HG03565 (cell line): ENCODE data around the gene CCDC148.
"Not testable (repeated sequence)": the region's sequence is repeated elsewhere in the genome, so short reads cannot be mapped to it uniquely, and the experiment has no call there.

ENCODE experiments used
- ATAC-seq: cut with Tn5 transposase; IDR thresholded peaks from one replicate; pipeline ENCODE4 v1.9.1; 2021; ENCODE audit warnings: mild to moderate bottlenecking, moderate library complexity; ENCODE audit not compliant: unreplicated experiment

Gene CCDC148

DNA sequence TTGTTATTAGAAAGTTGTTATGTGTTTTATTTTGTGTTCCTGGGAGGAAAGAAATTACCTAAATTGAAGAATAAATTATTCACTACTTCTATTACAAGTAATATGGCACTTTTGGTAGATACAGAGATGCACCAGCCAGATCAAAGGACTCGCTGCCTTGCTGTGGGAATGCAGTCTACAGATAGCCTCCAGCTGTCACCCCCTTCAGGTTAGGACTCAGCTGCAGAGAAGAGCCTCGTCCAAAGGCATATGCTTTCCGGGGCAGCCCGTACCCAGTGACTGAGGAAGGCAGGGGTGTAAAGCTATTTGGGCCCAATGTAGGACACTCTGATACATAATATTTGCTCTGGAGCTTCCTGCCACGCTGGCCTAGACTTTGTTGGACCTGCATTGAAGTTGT is 90.2 kb downstream of the CCDC148 start:
- ATAC-seq, result no peak

DNA sequence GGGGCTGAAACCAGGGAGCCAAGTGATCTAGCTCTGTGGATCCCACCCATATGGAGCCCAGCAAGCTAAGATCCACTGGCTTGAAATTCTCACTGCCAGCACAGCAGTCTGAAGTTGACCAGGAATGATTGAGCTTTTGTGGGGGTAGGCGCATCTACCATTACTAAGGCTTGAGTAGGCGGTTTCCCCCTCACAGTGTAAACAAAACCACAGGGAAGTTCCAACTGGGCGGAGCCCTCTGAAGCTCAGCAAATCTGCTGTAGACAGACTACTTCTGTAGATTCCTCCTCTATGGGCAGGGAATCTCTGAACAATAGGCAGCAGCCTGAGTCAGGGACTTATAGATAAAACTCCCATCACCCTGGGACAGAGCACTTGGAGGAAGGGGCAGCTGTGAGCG is 96.7 kb downstream of the CCDC148 start:
- ATAC-seq, result peak; percentile 63

DNA sequence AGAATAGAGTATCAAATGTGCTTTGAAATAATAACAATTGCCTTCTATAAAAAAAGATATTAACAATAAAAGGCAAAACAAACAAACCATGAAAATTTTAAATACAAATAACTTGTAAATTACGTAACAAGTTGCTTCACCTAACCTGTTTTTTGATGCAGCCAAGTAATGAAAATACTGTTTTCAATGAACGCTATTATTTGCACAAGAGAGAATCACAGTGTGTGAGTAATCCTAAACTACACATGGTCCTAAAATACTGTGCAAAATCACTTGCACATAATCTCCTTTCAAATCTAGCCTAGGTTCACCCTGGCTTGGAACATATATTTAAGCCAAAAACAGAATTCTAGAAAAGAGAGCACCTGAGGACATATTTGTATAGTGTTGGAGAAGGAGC is 98.9 kb downstream of the CCDC148 start:
- no peak for ATAC-seq

DNA sequence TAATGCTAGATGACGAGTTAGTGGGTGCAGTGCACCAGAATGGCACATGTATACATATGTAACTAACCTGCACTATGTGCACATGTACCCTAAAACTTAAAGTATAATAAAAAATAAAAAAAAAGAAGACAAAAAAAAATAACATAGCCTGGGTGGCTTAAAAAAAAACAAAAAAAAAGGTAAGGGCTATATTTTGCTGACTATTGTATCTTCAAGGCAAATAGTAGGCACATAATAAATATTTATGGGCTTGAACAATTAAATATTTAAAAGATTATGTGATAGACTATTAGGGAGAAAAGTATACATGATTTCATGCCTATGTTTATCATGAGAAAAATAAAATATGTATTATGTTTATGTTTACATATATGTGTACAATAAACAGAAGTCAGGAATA is 99.4 kb downstream of the CCDC148 start:
- no peak for ATAC-seq

DNA sequence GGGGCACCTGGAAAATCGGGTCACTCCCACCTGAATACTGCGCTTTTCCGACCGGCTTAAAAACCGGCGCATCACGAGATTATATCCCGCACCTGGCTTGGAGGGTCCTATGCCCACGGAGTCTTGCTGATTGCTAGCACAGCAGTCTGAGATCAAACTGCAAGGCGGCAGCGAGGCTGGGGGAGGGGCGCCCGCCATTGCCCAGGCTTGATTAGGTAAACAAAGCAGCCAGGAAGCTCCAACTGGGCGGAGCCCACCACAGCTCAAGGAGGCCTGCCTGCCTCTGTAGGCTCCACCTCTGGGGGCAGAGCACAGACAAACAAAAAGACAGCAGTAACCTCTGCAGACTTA is 105.1 kb downstream of the CCDC148 start:
- not testable (repeated sequence) for ATAC-seq

DNA sequence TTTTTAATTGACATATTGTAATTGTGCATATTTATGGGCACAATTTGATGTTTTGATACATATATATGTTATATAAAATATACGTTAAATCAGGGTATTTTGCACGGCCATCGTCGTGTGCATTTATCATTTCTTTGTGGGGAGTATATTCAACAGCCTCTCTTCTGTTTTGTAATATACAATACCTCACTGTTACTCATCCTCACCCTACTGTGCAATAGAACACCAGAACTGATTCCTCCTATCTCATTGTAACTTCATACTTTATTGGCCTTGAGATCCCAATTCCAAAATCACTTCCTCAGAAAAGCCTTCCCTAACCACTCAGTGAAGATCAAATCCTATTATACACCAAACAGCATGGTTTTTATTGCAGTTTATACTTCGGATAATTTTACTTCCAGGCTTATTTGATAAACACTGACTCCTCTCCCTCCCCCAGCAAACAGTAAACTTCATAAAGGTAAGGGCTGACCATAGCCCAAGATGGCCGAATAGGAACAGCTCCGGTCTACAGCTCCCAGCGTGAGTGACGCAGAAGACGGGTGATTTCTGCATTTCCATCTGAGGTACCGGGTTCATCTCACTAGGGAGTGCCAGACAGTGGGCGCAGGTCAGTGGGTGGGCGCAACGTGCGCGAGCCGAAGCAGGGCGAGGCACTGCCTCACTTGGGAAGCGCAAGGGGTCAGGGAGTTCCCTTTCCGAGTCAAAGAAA is 105.6 kb downstream of the CCDC148 start:
- not testable (repeated sequence) for ATAC-seq

DNA sequence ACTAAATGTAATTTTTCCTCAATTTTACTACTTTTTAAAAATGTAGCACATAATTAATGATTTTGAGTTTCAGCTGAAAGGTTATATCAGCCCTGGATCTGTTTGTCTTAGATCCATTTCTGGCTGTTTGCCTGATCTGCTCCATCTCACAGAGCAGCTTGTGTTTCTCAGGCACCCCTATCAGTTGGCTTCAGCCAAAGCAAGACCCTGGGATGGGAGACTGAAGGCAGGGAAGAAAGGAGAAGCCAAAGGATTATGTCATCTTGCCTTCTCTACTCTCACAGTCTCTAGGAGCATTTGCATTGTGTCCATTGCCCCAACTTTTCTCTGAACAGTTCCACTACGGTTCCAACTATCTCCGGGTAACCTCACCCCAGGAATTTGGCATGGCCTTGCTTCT is 110.5 kb downstream of the CCDC148 start:
- ATAC-seq, result no peak

DNA sequence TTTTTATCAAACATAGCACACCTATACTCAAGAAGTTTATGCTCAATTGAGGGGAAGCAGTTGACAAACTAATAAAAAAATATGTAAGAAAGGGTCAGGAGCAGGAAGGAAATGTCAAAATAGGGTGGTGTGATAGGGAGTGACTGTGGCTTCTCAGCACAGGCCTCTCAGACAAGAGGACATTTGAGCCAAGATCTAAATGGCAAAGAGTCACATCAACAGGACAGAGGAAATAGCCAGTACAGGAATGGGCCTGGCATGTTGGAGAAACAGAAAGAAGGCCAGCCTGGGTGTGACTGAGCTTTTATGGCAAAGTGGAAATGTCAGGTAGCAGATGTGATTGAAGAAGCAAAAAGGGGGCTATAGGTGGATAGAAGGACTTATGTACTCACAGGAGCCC is 117.0 kb downstream of the CCDC148 start:
- no peak for ATAC-seq

DNA sequence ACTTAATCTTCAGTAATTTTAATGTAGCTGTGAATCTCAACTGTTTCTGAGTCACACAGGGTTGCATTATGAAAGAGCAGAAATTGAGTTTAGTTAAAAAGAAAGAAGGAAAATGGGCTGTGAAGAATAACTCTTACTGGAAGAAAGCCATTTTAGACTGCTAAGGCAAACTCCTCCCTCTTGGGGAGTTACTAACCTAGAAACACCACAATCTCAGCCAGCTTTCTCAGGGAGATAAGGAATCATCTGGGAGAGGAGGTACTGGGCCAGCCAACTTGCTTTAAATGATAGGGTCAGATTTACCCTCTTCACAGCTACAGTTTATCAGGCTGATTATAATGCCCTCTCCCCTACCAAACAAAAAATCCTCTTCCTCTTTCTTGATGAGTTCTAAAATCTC is 119.5 kb downstream of the CCDC148 start:
- no peak for ATAC-seq

DNA sequence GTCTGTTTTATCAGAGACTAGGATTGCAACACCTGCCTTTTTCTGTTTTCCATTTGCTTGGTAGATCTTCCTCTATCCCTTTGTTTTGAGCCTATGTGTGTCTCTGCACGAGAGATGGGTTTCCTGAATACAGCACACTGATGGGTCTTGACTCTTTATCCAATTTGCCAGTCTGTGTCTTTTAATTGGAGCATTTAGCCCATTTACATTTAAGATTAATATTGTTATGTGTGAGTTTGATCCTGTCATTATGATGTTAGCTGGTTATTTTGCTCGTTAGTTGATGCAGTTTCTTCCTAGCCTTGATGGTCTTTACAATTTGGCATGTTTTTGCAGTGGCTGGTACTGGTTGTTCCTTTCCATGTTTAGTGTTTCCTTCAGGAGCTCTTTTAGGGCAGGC is 124.8 kb downstream of the CCDC148 start:
- ATAC-seq, result not testable (repeated sequence)

DNA sequence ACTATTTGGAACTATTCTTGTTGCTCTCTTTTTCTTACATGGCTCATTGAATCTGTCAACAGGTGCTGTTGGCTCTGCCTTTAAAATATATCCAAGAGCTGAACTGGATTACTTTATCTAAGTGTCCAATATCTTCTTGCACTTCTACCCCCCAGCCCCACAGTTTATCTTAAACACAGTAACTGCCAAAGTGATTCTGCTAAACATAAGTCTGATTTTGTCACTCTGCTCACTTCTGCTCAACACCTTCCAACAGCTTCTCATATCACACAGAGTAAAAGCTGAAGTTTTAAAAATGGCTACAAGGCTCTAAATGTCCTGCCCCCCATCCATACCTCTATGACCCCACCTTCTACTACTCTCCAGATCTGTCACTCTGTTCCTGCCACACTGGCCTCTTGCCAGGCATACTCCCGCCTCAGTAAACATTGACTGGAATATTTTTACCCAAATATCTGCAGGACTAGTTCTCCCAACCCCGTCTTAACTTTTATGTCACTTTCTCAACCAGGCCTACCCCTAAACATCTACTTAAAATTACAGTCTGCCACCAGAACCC is 130.7 kb downstream of the CCDC148 start:
- no peak for ATAC-seq

DNA sequence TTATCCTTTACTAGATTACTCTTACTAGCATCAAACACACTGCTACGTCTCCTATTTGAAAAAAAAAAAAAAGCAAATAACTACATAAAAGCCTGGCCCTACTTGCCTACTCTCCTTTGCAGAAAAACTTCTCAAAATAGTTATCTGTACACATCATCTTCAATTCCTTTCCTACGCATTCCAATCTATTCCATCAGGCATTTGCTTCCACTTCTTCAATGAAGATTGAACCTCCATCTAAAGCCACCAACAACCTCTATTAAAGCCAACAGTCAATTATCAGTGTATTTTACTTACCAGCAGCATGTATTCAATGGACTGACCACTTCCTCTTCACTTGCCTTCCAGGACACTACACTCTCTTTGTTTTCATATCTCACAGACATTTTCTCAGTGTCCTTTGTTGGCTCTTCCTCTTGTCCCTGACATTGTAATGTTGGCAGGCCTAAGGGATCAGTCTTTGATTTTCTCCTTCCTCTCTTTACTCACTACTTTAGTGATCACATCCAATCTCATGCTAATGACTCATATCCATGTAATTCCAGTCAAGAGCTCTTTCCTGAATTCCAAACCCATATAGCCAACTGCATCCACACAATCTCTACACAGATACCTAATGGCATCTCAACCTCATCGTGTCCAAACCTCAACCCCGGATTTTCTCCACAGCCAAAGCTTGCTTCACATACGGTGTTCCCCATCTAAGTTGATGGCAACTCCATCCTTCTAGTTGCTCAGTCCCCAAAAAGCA is 131.3 kb downstream of the CCDC148 start:
- ATAC-seq, result no peak

DNA sequence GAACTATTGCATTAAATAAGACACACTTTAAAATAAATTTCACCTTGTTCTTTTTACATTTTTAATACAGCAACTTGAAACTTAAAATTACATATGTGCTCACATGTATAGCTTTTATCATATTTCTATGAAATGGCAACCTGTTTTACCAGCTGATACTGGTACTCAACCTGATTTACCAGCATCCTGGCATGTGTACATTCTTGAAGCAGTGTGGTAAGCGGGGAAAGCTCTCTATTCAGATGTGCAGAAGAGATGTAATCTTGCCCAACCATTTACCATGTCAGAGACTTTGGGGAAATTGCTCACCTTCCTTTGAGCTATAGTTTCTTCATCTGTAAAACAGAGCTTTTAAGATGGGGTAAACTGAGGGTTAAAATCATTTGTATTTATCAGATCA is 133.2 kb downstream of the CCDC148 start:
- no peak for ATAC-seq

DNA sequence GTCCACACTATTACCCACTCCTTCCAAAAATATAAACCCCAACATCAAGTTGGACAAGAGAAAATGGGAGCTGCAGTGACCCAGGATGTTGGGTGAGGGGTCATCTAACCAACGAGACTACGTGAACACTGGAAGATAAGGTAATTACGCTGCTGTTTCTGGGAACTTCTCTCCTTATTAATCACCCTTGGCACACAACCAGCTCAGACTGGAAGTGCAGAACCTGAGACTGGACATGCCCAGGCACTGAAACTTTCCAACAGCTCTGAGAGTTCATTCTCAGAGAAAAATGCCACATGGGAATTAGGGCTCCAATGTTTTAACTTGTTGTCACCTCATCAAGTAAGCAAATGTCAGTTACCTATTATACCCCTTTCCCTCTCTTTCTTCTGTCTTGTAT is 135.3 kb downstream of the CCDC148 start:
- ATAC-seq, result no peak

DNA sequence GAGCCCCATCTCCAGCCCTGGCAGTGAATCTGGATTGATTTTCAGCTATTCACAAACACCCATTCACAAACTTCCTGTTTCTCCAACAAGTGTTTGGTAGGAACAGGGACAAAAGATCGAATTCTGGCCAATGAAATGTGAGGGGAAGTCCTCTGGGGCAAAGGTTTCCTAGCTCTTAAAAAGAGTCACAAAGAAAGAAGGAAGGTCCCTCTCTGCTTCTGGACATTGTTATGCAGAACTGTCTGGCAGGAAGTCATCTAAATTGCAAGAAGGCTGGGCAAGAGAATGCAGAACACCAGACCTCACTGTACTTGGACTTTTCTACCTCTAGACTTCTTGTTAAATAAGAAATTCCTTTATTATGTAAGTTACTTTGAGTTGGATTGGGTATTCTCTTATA is 137.3 kb downstream of the CCDC148 start:
- no peak for ATAC-seq

DNA sequence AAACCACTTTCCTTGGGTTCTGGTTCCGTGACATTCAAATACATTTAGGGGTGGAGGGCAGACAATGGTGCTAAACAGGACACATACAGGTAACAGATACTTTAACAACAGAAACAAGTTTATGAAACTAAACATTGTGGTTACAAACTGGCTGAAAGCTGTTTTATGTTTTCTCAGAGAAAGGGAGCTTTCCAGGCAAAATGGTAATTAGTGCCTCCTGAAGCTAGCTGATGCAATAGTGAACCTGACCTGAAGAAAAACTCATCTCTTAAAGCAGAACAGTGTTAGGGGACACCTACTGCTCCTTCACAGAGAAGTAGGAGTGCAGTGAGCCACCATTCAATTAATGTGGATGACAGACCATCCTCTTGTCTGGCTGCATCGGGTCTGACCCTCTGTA is 138.9 kb downstream of the CCDC148 start:
- no peak for ATAC-seq

DNA sequence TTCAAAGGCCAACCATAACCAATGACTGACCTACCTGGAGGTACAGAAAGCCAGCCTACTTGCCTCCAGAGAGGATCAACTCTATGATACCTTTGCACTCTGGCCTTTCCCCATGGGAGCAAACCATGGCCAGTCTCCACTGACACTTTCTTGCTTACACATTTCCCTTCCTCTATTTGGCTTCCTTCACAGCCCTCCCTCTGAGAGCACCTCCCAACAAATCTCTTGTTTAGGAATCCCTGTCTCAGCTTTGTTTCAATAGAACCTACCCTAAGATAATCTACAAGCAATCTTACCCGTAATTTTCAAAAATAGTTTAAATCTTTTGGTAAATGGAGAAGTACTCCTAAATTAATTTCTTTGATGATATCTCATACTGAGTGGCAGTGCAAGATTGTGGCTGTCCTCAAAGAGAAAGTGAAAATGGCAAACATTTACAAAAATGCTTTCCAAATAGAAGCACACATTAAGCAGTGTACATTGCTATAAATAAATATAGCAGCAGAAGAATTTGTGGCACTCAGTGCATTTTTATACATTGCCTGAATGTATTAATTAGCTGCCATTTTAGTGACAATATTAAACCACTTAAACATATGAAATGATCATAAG is 140.6 kb downstream of the CCDC148 start:
- peak; percentile 34 for ATAC-seq

DNA sequence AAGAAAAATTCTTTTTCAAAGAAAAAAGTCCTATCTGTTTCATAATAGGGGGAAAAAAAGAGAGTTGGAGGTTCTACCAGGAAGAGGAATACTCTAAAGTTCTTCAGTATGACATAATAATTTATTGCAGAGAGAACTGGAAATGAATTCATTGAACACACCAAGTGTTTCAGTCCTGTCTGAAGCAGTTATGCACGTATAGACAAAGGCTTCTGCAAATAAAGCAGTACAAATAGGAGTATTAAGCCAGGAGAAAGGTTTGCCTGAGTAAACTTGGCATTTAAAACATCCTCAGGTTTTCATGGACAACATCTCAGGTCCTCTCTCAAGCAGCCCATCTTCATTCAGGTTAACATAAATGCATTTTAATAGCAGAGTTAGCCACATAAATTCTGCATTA is 141.6 kb downstream of the CCDC148 start:
- ATAC-seq, result no peak

DNA sequence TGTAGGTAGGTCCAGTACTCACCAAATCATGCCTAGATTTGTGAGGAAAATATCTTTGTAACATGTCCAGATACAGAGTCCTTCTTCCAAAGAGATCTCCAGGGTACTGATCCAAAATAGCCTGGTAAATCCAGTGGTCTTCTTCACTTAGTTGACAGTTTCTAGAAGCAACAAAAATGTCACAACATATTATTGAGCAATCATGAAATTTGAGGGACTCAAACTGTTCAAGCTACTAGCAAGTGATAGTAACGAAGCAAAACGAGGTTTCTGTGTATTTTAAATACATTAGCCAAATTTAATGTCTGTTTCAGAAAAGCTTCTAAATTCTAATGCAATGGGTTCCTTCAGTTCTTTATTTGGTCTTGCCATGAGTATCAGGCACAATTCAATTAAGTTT is 142.8 kb downstream of the CCDC148 start:
- no peak for ATAC-seq

DNA sequence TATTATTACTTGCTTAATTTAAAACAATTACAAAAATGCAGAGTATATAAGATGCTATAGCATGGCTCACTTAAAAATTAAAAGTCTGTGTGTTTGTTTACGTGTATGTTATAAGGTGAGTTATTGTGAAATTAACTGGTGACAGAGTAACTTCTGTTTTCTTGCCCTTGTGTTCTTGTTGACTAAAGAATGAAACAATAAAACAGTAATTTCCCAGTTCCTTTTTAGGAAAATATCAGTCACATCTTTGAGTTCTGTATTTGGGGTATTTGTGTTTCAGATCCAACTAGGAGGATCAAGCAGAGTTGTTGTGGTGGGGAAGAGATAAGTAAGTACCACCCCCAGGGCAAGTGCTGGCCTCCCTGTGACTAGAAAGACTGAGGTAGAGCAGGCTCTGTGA is 143.6 kb downstream of the CCDC148 start:
- no peak for ATAC-seq

DNA sequence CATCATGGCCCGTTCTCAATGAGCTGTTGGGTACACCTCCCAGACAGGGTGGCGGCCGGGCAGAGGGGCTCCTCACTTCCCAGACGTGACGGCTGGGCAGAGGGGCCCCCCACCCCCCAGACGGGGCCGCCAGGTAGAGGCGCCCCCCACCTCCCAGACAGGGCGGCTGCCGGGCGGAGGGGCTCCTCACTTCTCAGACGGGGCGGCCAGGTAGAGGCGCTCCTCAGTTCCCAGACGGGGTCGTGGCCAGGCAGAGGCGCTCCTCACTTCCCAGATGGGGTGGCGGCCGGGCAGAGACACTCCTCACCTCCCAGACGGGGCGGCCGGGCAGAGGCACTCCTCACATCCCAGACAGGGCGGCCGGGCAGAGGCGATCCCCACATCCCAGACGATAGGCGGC is 146.1 kb downstream of the CCDC148 start:
- ATAC-seq, result not testable (repeated sequence)

DNA sequence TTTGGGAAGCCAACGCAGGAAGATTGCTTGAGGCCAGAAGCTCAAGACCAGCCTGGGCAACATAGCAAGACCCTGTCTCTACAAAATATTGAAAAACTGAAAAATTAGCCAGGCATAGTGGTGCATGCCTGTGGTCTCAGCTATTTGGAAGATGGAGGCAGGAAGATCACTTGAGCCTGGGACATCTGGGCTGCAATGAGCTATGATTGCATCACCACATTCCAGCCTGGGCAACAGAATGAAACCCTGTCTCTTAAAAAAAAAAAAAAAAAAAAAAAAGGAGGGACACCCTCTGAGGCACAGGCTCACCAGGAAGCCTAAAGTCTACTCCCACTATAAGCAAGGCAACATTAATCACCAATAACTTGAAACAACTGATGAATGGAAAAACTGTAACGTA is 151.1 kb downstream of the CCDC148 start:
- no peak for ATAC-seq
